H1 (cell line): Measurements from ENCODE around the gene TCF4. TPM values are rescaled to one million over a fixed set of nuclear protein-coding genes. Genes with fewer than 3 reads are reported as not detected.

Experiments used
- ATF2 ChIP-seq: IDR thresholded peaks from 2 replicates; pipeline ENCODE4 v1.6.1; 2012; ENCODE audit warnings: low read length, inconsistent platforms
- HDAC6 ChIP-seq: IDR thresholded peaks from one replicate; pipeline ENCODE4 v1.7.1; 2012; ENCODE audit warnings: low read depth, mild to moderate bottlenecking, inconsistent platforms, low read length, moderate library complexity
- SRF ChIP-seq: IDR thresholded peaks from 2 replicates; pipeline ENCODE4 v1.6.1; 2011; ENCODE audit warnings: mild to moderate bottlenecking, low read depth, low read length, moderate library complexity
- polyA plus RNA-seq, 7 experiments: library from polyadenylated mRNA; depleted of rRNA in 3 of 7; stranded (reverse) in 5 of 7; unstranded in 2 of 7; fragments of >200 nt in 5 of 7; fragments of 200-250 nt in 2 of 7; gene quantifications; 1 replicate in 5 of 7; 2 replicates in 1 of 7; 4 replicates in 1 of 7; pipeline versions ENCODE4 v1.2.1 to v1.2.3, GENCODE V29; 2011 to 2013; ENCODE audit warnings: missing spikeins in 2 of 7, mixed read lengths in 2 of 7
- total RNA-seq: library from RNA; stranded (reverse); fragmentation: NEBNext Ultra II Directional; extraction: Animal tissue kit (Norgen Biotek cat#: 25700); gene quantifications from 2 replicates; pipeline ENCODE4 v1.2.1, GENCODE V29; 2021

Gene TCF4
- total and polyA plus RNA-seq, 2 of the 8 experiments (the other 6 are each of a cell fraction or from before 2014, with no cell fraction given) = 59.3 to 118 TPM

DNA sequence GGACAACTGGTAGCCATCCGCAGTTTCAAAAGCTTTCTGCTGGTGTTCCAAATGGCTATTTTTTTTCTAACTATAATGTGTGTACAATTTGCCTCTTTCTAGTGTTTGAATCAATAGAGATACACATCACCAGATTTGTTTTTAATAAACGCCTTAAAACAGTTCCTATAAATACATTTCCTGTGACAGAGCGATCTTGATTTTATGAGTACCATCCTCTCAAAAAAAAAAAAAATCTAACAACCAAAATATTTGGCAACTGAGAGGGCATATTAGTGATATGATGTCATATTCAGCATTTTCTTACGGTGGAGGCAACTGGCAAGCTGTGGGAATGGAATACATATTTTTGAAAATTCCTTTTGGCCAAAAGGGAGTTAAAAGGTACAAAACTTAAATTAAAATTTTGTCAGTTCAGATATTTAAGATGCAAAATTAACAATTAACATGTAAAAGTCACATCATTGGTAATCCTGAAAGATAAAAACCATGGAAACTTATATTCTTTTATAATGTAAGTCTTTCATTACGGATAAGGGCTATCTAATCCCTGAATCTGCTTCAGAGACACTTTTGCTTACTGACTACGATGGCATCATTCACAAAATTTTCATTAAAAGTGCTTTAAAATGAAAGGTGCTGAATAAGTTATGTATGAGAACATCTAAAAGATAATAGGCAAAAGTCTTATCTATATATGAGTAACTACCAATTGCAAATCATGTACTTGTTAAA is 268.4 kb downstream of the TCF4 start (continued):
- TF ChIP-seq SRF = no peak
- TF ChIP-seq ATF2 = no peak
- no peak for TF ChIP-seq HDAC6
